ENCODE data around the gene ARL2.

DNA sequence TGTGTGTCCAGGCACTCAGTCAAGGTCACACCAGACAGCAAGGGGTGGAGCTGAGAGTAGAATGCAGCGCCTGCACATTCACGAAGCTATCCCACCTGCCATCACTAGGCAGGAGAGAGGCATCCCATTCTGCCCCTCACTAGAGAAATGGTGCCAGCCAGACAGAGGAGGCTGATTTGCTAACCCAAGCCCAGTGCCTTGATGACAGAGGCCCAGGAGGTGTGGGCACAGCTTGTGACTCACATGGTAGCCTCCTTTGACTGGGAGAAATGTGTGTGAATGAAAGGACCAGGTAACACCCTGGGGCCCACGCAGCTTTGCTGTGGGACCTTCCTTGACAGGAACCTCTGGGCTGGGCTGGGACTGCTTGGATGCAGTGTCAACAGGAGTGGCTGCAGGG is 49.6 kb downstream of the ARL2 start:
- TF ChIP-seq, protein P1, sequence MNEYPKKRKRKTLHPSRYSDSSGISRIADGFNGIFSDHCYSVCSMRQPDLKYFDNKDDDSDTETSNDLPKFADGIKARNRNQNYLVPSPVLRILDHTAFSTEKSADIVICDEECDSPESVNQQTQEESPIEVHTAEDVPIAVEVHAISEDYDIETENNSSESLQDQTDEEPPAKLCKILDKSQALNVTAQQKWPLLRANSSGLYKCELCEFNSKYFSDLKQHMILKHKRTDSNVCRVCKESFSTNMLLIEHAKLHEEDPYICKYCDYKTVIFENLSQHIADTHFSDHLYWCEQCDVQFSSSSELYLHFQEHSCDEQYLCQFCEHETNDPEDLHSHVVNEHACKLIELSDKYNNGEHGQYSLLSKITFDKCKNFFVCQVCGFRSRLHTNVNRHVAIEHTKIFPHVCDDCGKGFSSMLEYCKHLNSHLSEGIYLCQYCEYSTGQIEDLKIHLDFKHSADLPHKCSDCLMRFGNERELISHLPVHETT (tag by site-specific recombination; IDR thresholded peaks at IDR 0.05): no peak
- TF ChIP-seq ZNF214 (tag by site-specific recombination; IDR thresholded peaks at IDR 0.05; ENCODE audit: borderline replicate concordance) (no peak), ZNF202 (tag by site-specific recombination; IDR thresholded peaks at IDR 0.05; ENCODE audit: borderline replicate concordance) (no peak), ZBTB17 (tag by site-specific recombination; IDR thresholded peaks at IDR 0.05) (no peak), ZBTB7A (tag by site-specific recombination; IDR thresholded peaks at IDR 0.05; ENCODE audit: low read depth) (no peak), ZNF558 (tag by site-specific recombination; IDR thresholded peaks at IDR 0.05) (no peak), ZBTB21 (tag by site-specific recombination; IDR thresholded peaks at IDR 0.05) (no peak), MZF1 (tag by site-specific recombination; IDR thresholded peaks at IDR 0.05; ENCODE audit: borderline replicate concordance) (no peak), ZNF138 (tag by site-specific recombination; IDR thresholded peaks at IDR 0.05; ENCODE audit: borderline replicate concordance) (no peak), KLF16 (tag by site-specific recombination; IDR thresholded peaks at IDR 0.05) (no peak)
- TF ChIP-seq, protein P2, sequence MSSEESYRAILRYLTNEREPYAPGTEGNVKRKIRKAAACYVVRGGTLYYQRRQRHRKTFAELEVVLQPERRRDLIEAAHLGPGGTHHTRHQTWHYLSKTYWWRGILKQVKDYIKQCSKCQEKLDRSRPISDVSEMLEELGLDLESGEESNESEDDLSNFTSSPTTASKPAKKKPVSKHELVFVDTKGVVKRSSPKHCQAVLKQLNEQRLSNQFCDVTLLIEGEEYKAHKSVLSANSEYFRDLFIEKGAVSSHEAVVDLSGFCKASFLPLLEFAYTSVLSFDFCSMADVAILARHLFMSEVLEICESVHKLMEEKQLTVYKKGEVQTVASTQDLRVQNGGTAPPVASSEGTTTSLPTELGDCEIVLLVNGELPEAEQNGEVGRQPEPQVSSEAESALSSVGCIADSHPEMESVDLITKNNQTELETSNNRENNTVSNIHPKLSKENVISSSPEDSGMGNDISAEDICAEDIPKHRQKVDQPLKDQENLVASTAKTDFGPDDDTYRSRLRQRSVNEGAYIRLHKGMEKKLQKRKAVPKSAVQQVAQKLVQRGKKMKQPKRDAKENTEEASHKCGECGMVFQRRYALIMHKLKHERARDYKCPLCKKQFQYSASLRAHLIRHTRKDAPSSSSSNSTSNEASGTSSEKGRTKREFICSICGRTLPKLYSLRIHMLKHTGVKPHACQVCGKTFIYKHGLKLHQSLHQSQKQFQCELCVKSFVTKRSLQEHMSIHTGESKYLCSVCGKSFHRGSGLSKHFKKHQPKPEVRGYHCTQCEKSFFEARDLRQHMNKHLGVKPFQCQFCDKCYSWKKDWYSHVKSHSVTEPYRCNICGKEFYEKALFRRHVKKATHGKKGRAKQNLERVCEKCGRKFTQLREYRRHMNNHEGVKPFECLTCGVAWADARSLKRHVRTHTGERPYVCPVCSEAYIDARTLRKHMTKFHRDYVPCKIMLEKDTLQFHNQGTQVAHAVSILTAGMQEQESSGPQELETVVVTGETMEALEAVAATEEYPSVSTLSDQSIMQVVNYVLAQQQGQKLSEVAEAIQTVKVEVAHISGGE (tag by site-specific recombination; conservative IDR thresholded peaks at IDR 0.05; ENCODE audit: low read depth): no peak
- TF ChIP-seq, protein P3, sequence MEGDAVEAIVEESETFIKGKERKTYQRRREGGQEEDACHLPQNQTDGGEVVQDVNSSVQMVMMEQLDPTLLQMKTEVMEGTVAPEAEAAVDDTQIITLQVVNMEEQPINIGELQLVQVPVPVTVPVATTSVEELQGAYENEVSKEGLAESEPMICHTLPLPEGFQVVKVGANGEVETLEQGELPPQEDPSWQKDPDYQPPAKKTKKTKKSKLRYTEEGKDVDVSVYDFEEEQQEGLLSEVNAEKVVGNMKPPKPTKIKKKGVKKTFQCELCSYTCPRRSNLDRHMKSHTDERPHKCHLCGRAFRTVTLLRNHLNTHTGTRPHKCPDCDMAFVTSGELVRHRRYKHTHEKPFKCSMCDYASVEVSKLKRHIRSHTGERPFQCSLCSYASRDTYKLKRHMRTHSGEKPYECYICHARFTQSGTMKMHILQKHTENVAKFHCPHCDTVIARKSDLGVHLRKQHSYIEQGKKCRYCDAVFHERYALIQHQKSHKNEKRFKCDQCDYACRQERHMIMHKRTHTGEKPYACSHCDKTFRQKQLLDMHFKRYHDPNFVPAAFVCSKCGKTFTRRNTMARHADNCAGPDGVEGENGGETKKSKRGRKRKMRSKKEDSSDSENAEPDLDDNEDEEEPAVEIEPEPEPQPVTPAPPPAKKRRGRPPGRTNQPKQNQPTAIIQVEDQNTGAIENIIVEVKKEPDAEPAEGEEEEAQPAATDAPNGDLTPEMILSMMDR (tag by site-specific recombination; IDR thresholded peaks at IDR 0.05): no peak
- TF ChIP-seq, protein P4, sequence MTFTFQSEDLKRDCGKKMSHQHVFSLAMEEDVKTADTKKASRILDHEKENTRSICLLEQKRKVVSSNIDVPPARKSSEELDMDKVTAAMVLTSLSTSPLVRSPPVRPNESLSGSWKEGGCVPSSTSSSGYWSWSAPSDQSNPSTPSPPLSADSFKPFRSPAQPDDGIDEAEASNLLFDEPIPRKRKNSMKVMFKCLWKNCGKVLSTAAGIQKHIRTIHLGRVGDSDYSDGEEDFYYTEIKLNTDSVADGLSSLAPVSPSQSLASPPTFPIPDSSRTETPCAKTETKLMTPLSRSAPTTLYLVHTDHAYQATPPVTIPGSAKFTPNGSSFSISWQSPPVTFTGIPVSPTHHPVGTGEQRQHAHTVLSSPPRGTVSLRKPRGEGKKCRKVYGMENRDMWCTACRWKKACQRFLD (tag by site-specific recombination; IDR thresholded peaks at IDR 0.05): no peak
